HG02884 (cell line): ENCODE measurements around the gene SH3RF2.
"Not testable (repeated sequence)": the region's sequence is repeated elsewhere in the genome, so short reads cannot be mapped to it uniquely, and the experiment has no call there.

Source experiments
- ATAC-seq: cut with Tn5 transposase; IDR thresholded peaks from one replicate; pipeline ENCODE4 v1.9.1; 2021; ENCODE audit warnings: mild to moderate bottlenecking, moderate library complexity; ENCODE audit not compliant: unreplicated experiment

Gene SH3RF2

GRCh38 chr5:145978171-145978570, 41.8 kb downstream of the SH3RF2 start:
- no peak for ATAC-seq

- ATAC-seq = no peak
These were observed 42.3 kb downstream of the SH3RF2 start for GRCh38 chr5:145978708-145979107.

GRCh38 chr5:145979270-145980223, 43.2 kb downstream of the SH3RF2 start:
- ATAC-seq = no peak

GRCh38 chr5:145980259-145980658, 43.9 kb downstream of the SH3RF2 start:
- ATAC-seq = no peak

- no peak for ATAC-seq
These were observed 44.3 kb downstream of the SH3RF2 start for GRCh38 chr5:145980718-145981117.

- ATAC-seq = no peak
These were observed 45.5 kb downstream of the SH3RF2 start for GRCh38 chr5:145981589-145982571.

GRCh38 chr5:145982572-145983318, 46.4 kb downstream of the SH3RF2 start:
- no peak for ATAC-seq

- ATAC-seq = no peak
These were observed 47.1 kb downstream of the SH3RF2 start for GRCh38 chr5:145983446-145983845.

GRCh38 chr5:145984072-145984471, 47.7 kb downstream of the SH3RF2 start:
- ATAC-seq = no peak

- no peak for ATAC-seq
These were observed 51.5 kb downstream of the SH3RF2 start for GRCh38 chr5:145987856-145988255.

GRCh38 chr5:145988993-145989392, 52.6 kb downstream of the SH3RF2 start:
- no peak for ATAC-seq

GRCh38 chr5:145989428-145989827, 53.0 kb downstream of the SH3RF2 start:
- ATAC-seq = no peak

GRCh38 chr5:145990170-145990569, 53.8 kb downstream of the SH3RF2 start:
- no peak for ATAC-seq

GRCh38 chr5:145991044-145991575, 54.7 kb downstream of the SH3RF2 start:
- ATAC-seq = no peak

- ATAC-seq = not testable (repeated sequence)
These were observed 57.2 kb downstream of the SH3RF2 start for GRCh38 chr5:145993538-145993937.

GRCh38 chr5:145996135-145996534, 59.8 kb downstream of the SH3RF2 start:
- ATAC-seq = no peak

GRCh38 chr5:145999208-145999607, 62.8 kb downstream of the SH3RF2 start:
- ATAC-seq = no peak

GRCh38 chr5:146000072-146000471, 63.7 kb downstream of the SH3RF2 start:
- no peak for ATAC-seq

GRCh38 chr5:146001544-146002190, 65.3 kb downstream of the SH3RF2 start:
- ATAC-seq = no peak

- no peak for ATAC-seq
These were observed 66.1 kb downstream of the SH3RF2 start for GRCh38 chr5:146002491-146002890.
